Retinal pigment epithelial cell (primary cell): Measurements from ENCODE around the gene MRPL17.

Experiments
- DNase-seq: peaks from one replicate; pipeline ENCODE4 v3.0.0-alpha.2; 2010; ENCODE audit warnings: low read depth
- H3K4me3 ChIP-seq: 2 replicates; pipeline ENCODE4 v1.5.1; 2011; ENCODE audit warnings: mild to moderate bottlenecking, low read length, control low read depth, moderate library complexity
- CTCF ChIP-seq: conservative IDR thresholded peaks from 2 replicates; pipeline ENCODE4 v1.5.1; 2011; ENCODE audit warnings: low read depth, low read length, control low read depth, inconsistent platforms

MRPL17 gene

DNA sequence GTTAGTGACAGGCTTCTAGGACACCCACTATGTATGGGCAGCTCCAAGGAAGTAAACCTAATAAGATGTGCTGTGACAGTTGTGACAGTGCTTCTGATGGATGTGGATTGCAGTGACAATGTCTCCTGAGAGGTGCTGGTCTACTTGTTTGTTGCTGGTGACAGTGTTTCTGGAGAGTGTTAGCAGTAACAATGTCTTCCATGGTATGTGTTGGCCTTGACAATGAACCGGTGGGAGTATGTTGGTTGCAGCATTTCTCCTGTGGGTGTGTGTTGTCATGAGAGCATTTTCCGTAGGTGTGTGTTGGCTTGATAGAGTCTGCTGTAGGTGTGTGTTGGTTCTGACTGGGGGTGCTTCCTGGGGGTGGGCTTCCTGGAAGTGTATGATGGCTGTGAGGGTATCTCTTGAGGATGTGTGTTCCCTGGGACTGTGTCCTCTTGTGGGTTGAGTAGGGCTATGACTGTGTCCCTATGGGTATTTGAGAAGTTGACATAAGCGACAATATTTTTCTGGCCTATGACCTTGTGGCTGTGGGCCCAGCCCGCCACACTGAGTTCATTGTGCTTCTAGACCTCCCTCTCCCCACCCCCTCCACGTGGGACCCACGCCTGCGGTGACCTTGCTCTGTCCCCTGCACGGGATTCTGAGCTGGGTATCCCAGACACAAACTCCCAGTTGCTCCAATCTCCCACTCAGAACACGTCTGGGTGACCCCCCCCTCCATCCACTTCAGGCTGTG lies 28.7 kb downstream of the MRPL17 start:
- no peak for DNase-seq
- no peak for TF ChIP-seq CTCF
- no peak overlapping the region for H3K4me3 ChIP-seq

DNA sequence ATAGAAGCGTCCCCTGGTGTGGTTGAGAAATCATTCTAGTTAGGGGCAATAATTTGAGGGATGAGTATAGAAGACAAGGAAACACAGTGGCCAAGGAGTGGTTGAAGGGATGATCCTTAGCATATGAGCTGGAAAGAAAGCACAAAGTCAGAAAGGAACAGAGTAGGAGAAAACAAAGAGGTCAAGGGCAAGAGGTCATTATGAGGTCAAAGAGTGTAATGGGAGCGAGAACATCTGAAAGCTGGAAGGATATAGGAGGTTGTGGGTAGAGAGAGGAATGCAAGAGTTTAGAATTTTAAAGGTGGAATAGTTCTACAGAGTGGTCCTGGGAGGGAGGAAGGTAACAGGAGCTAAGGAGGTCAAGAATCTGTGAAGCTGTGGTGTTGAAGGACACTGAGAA lies 29.5 kb downstream of the MRPL17 start:
- DNase-seq = no peak
- no peak for TF ChIP-seq CTCF
- H3K4me3 ChIP-seq = no peak overlapping the region

- DNase-seq = no peak
- no peak for TF ChIP-seq CTCF
- H3K4me3 ChIP-seq = no peak overlapping the region
Measured at GRCh38 chr11:6653097-6653496, 30.0 kb downstream of the MRPL17 start.

DNA sequence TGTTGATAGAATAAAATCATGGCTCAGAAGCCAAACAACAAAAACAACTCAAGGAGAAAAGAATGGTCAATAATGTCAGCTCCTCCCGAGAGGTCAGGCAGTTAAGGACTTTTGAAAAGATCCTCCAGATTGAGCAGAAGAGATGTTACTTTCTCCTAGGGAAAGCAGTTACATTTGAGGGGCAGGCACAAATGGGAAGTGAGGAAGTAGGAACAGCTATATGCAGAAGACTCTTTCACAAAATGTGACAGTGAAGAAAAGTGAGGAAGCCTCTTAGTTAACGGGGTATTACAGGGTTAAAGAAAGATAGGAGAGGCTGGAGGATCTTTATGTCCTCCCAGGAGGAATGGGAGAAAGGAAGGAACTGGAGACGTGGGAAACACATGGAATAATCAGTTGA lies 31.0 kb downstream of the MRPL17 start:
- no peak for TF ChIP-seq CTCF
- no peak for DNase-seq
- H3K4me3 ChIP-seq = no peak overlapping the region

DNA sequence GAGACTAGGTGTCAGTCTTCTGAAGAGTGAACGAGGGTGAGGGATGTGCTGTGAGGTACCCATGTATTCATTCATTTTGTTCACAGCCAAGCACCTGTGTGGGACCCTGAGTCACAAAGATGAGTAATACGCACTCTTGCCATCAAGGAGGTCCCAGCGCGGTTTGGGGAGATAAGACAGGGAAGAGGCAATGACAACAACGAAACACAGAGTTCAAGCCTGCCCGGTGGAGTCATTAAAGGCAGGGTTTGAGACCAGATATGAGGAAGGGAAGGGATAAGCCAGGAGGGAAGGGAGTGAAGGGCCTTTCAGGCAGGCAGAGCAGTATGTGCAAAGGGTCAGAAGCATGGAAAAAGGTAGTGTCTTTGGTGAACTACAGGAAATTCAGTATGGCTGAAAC lies 32.2 kb downstream of the MRPL17 start:
- TF ChIP-seq CTCF = no peak
- H3K4me3 ChIP-seq = no peak overlapping the region
- DNase-seq = no peak

DNA sequence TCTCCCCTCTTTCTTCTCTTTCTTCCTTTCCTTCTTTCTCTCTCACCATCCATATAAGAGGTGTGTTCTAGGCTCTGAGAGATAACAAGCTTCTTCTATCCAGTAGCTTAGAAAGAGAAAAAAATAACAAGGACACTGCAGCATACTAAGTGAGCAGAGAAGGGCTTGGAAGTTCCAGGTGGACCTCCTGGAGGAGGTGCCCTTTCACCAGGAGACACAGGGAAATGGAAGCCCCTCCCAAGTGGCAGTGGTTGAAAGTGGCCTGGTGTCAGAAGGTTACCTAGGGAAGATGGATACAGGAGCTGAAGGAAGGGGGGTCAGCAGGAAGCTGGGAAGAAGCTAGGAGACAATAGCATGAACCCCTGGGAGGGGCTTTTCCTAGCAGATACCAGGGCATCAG lies 33.0 kb downstream of the MRPL17 start:
- no peak for DNase-seq

More for the DNA sequence above, 33.0 kb downstream of the MRPL17 start:
- no peak for TF ChIP-seq CTCF
- H3K4me3 ChIP-seq = no peak overlapping the region
